Stimulated activated CD8-positive, alpha-beta memory T cell treated with anti-CD3 and anti-CD28 coated beads, Interleukin-2, amount 100 ng/mL, for 48 hours (primary cell): ENCODE data around the gene PPP1R14B.

Source experiments
- DNase-seq, 2 donors: peaks; one replicate each; pipeline ENCODE4 v3.0.0-alpha.2; 2020; ENCODE audit warnings: low read depth in 2 of 2

The PPP1R14B gene

DNA sequence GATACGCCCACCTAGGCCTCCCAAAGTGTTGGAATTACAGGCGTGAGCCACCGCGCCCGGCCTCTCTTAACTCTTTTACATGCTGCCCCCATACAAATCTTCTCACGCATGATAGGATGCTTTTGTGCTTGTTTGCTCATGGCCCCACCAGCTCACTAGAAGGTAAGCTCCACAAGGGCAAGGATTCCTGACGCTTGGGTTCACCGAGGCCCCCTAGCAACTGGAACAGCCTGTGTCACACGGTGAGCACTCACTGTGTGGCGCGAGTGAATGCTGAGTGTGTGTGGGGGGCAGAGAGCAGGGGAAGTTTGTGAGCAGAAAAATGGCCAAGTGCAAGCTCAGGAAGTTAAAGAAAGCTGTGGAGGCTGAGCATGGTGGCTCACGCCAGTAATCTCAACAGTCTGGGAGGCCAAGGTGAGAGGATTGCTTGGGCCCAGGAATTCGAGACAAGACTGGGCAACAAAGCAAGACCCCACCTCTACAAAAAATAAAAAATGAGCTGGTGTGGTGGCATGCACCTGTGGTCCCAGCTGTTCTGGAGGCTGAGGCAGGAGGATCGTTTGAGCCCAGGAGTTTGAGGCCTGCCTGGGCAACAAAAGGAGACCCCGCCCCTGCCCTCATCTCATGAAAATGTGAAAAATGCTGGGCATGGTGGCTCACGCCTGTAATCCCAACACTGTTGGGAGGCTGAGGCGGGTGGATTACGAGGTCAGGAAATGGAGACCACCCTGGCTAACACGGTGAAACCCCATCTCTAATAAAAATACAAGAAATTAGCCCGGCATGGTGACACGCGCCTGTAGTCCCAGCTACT lies 35.4 kb upstream of the PPP1R14B start:
- DNase-seq, result no peak

DNA sequence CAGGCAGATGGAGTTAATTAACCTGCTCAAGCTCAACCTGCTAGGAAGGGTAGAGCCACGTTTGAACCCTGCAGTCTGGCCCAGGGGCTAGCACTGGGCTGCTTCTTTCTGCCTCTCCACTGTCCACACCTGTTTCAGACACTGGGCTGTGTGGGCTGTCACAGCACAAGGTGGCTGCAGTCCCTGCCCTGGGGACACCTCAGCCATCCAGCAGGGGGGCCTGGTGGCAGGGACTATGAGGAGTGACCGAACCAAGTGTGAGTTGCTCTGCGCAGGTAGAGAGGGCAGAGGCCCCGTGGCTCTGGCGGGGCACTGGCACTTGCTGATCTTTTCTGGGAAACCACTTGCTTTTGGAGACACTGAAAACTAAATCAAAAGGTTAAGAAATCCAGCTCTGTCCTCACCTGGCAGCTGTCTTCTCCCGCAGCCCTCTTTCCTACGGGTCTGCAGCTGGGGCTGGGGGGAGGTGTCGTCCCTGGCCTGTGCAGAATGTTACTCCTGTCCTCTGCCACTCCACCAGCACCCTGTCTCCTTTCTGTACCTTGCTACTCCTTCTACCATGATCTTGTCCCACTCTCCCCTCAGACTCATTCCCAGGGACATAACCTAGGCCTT lies 31.9 kb upstream of the PPP1R14B start:
- no peak for DNase-seq

DNA sequence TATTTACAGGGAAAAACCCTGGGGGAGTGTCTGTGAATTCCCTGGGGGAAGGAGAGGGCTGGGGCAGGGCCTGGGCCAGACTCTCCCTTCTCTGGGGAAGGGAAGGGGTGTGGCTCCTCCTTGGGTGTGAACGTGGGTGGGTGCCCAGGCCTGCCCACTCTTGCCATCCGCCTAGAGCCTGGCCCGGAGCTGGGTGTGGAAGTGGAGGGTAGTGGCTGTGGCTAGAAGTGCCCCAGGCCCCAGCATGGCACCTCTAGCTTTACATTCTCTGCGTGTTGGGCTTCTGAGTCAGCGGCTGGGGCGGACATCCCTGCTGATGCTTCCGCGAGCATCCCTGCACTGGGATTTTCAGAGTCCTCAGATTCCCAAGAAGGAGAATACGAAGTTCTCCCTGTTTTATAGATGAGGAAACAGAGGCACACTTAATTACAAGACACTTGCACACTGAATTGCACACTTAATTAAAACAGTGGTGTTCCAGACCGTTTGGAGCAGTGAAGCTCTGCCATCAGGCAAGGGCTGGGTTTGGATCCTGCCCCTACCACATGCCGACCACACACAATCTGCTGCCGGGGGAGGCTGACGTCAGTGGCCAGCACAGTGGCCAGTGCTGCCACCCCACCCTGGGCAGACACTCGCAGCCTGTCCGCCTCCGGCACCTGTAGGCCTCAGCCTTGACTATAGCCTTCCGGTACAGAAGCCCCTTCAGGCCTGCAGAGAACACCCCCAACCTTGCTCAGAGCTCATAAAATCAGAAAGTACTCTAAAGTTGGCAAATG lies 30.1 kb upstream of the PPP1R14B start:
- DNase-seq, result no peak

DNA sequence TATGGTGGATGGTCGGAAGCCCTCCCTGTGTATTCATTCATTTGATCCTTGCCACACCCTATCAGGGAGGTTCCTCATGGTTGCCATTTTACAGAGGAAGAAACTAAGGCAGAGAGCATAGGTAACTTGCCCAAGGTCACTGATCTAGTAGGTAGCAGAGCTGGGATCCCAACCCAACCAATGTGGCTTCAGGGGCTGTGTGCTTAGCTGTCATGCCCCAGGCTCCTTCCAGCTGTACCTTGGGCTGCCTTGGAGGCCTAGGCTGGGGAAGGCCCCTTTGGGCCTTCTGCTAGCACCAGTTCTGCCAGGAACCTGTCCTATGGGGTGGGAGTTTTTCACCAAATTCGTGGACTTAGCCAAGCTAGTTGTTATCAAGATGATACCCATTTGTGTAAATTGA lies 29.1 kb upstream of the PPP1R14B start:
- no peak for DNase-seq

DNA sequence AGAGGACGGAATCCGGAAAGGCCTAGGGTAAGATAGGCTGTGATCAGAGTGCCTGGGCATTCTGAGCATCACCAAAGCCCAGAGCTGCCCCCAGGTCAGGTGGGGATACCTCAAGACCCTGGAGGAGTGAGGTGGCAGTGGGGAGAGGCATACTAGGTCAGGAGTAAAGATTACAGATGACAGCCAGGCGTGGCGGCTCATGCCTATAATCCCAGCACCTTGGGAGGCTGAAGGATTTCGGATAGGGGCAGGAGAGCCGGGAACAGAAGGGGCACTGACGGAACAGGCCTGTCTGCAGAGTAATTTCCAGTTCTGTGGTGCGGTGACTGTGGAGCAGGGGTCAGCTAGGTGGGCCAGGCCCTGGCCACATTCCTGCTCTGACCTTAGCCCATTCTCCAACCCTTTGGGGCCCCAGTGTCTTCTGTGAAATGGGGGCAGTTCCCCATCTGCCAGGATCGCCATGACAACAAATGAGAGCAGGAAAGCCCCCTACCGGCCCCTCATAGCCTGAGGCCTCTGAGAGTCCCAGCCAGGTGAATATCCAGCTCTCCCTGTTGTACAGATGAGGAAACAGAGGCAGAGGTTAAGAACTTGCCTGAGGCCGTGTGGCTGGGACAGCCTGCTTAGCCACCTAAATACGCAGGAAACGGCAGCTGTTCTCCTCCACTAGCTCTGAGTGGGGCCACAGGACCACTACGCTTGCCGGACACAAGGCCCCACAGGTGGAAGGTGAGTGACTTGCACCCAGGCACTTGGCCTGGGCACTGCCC lies 28.5 kb upstream of the PPP1R14B start:
- DNase-seq, result no peak

DNA sequence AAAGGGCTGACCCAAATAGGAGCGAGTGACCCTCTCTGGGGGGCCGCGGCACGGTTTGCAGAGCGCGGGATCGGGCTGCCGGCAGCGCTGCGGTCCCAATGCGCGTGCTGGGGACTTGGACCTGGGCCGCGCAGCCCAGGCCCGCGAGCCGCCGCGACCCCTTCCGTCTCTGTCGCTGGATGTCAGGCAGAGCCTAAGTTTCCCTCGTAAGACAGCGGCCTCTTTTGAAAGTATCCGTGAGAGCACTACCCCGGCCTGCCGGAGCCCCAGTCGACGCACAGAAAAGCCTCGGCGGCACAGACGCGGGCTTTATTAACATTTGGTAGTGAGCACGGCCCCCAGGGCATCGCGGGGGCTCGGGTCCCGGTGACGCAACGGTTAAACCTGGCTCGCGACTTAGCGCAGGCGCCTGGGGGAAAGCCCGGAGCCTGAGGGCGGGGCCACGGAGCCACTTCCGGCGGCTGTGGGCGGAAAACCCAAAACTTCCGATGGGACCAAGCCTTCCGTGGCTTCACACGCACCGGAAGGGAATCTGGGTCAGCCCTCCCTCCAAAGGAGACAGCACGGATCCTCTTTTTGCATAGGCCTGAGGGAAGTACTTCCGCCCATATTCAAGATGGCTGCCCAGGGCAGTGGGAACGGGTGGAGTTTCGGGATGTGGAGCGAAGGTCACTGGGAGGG lies 22.9 kb upstream of the PPP1R14B start:
- DNase-seq, result peak; percentile 96 to 98

DNA sequence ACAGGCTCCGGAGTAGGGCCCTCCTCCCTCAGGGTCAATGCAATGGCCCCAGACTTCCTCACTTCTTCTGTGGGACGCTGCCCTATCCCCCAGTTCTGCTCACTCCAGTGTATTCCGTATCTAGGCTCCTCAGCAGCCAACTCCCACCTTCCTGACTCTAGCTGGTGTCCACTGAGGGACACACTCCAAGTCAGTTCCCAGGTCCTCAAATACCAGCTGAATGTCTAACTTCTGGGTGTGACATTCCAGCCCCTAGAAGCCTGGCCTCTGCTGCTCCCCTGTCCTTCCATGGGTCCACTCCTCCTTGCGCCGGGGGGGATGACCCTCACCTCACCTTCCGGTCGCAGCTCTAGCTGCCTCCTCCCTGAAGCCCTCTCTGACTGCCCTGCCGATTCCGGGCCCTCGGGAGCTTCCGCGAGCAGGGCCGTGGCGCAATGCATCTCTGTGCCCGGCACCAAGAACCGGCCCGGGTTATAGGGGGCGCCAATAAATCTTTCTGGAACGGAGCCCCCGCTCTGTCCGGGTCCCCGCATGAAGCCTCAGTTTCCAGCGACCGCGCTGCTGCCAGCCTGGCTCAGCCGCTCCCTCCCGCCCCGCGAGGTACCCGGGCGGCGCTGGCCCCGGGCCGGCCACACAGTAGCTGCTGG lies 22.3 kb upstream of the PPP1R14B start:
- DNase-seq, result peak in 1 of 2 donors; percentile 45

DNA sequence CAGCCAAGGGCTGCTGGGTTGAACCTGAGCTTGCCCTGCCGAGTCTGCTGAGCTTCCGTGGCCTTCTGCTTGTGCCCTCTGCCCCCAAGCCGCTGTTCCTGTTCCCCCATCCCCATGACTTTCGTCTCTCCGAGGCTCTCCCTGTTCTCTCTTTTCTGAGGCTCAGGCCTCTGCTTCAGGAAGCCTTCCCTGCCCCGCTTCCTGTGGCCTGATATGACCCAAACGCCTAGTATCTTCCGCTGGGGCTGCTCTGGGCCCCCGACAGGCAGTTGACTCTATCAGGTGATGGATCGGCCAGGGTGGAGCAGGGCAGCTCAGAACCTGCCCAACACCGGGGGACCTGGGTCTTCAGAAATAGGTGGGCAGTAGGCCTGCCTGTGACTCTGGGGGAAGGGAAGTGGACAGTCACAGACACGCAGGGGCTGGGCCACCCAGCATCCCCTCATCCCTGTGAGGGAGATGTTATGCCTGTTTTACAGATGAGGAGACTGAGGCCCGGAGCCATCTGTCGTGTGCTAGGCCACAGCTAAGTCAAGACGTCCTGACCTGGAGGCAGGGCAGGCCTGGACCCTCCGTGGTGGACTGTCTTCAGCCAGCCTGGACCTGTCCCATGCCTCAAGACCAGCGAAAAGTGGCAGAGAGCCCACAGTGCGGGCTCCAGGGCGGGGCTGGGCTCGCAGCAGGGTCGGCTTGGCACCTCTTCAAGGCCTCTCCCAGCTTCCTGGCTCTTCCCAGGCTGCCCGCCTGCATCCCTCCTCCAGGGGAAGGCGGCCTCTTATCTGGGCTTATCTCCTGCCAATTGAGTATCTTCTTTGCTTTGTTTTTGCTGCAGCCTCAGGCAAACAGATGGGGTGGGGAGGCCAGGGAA lies 21.5 kb upstream of the PPP1R14B start:
- no peak for DNase-seq

DNA sequence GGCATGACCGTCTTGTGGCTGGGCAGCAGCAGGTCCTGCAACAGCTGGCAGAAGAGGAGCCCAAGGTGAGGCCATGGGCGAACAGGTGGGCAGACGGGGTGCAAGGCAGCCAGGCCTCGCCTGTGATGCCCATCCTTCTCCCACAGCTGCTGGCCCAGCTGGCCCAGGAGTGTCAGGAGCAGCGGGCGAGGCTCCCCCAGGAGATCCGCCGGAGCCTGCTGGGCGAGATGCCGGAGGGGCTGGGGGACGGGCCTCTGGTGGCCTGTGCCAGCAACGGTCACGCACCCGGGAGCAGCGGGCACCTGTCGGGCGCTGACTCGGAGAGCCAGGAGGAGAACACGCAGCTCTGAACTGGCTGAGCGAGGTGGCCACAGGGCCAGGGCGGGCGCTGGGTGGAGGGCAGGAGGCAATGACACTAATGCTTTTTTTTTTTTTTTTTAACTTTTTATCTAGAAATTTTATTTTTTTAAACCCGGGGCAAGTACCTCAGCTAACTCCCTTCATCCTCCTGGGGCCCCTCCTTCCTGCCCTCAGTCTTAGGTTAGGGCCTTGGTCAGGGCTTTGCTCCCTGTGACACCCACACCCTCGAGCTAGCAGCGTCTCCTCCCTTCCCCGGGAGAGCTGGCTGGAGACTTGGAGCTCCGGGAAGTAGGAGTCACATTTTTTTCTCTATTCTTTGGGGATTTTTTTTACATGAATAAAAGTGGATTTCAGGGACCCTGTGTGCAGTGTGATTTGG lies 20.6 kb upstream of the PPP1R14B start:
- DNase-seq, result no peak

DNA sequence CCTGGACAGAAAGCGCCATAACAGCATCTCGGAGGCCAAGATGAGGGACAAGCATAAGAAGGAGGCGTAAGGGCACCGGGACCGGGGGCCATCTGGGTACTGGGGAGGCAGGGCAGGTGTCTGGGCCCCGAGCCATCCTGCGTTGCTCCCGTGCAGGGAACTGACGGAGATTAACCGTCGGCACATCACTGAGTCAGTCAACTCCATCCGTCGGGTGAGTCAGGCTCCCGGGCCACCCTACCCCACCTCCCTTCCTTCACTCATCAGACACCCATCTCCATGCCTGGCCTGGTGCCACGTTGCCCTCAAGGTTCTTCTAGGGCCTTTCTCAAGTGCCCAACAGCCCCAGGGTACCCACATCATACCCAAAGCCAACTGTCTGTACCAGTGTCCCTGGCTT lies 19.6 kb upstream of the PPP1R14B start:
- DNase-seq, result no peak

DNA sequence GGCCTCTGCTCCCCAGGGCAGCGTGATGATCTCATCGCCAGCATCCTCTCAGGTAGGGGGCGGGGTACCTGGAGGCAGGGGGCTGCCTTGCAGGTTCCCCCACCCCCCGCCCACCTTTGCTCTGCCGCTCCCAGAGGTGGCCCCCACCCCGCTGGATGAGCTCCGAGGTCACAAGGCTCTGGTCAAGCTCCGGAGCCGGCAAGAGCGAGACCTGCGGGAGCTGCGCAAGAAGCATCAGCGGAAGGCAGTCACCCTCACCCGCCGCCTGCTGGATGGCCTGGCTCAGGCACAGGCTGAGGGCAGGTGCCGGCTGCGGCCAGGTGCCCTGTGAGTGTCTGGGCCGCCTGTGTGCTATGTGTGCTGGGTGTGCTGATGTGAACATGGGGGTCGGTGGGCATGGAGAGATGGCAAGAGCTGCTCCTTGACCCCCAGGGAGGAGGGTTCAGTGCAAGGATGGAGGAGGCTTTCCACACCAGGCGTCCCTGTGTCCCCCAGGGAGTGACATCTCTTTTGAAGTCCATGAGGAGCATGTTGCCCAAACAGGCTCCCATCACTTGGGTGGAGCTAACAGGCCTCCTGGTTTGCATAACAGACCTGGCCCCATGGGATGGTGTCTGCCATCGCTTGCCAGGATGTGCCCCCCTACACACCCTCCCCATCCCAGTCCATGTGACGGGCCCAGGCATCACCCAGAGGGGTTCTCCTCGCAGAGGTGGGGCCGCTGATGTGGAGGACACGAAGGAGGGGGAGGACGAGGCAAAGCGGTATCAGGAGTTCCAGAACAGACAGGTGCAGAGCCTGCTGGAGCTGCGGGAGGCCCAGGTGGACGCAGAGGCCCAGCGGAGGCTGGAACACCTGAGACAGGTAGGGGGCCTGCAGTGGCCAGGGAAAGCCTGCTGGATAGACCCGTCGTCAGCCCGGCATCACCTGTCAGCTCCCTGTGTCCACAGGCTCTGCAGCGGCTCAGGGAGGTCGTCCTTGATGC lies 18.7 kb upstream of the PPP1R14B start:
- no peak for DNase-seq

DNA sequence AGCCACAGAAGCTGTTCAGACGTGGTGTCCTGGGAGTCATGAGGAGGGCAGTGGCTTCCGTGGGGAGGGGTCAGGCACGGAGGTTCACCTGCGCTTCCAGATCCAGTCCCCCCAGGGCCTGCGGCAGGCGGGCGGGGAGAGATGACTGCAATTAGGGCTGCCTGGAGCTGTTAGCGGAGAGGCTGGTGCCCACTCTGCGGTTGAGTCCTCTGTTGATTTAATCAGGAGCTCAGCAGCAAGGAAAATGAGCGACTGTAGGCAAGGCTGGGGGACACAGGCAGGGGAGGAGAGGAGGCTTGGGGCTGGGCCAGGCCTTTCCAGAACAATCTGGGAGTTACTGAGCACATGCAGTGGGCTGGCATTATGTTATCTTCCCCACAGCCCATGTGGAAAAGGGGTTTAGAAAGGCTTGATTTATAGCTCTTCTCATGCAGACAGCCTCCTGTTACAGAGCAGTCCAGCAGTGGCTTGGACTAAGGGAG lies 17.7 kb upstream of the PPP1R14B start:
- no peak for DNase-seq

DNA sequence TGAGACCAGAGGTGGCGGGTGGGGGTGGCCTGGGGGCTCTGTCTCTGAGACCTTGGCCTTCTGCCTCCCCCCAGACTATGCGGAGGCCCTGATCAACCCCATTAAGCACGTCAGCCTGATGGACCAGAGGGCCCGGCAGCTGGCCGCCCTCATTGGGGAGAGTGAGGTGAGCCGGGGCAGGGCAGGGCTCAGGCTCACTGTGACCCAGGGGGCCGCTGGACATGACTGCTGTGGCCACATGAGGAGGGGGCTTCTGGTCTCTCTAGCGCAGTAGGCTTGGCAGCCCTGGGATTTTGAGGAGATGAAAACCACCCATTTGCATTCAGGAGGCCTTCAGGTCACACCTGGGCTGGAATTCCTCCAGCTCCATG lies 17.2 kb upstream of the PPP1R14B start:
- no peak for DNase-seq

DNA sequence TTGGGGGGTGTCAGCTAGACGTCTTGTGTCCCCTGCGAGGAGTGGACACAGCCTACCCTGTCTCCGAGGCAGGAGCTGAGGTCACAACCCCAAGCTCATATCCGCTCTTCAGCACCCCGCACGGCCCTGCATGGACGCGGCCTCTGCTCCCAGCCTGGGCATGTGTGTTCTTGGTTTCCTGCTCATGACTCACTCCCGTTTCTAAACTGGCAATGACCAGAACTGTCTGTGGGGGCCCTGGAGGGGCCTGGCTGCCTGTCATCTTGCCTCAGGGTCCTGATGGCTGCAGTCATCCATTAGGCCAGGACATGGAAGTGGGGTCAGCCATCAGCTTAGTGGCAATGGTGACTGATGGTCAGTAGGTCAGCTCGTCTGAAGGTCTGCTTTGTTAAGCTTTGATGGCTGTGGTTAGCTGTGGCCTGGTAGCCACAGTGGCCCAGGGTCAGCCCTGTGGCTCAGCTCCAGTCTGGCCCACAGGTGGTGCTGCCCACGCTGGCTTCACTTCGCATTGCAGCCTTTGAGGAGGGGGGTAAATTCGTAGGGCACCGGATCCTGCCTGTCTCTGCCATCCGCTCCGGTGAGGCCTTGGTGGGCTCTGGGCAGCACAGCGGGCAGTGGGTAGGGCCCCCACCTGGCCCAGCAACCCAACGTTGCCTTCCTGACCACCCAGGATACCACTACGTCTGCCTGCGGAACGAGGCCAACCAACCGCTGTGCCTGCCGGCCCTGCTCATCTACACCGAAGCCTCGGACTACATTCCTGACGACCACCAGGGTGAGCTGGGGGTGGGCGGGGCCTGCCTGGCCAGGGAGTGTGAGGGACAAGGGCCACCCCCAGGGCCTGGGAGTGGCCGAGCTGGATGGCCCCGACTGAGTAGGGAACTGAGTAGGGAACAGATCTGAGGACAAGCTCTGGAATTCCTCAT lies 16.5 kb upstream of the PPP1R14B start:
- no peak for DNase-seq

DNA sequence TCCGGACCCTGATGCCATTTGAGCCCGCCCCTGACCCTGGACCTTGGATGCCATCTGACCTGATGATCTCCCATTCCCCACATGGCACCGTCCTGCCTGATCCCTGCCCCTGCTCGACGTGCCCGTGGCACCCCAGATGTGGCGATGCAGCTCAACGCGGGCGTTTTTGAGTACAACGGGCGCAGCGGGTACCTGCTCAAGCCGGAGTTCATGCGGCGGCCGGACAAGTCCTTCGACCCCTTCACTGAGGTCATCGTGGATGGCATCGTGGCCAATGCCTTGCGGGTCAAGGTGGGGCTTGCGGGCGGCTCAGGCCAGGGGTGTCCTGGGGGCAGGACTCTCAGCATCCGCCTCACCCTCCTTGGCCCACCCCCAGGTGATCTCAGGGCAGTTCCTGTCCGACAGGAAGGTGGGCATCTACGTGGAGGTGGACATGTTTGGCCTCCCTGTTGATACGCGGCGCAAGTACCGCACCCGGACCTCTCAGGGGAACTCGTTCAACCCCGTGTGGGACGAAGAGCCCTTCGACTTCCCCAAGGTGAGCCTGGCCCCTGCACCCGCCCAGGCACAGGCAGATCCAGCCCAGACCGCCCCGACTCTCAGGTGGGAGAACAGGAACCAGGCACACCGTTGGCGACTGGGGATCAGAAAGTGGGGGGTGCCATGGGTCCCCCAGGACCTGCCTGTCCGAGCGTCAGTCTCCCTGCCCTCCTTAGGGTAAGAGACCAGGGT lies 15.7 kb upstream of the PPP1R14B start:
- DNase-seq, result no peak

DNA sequence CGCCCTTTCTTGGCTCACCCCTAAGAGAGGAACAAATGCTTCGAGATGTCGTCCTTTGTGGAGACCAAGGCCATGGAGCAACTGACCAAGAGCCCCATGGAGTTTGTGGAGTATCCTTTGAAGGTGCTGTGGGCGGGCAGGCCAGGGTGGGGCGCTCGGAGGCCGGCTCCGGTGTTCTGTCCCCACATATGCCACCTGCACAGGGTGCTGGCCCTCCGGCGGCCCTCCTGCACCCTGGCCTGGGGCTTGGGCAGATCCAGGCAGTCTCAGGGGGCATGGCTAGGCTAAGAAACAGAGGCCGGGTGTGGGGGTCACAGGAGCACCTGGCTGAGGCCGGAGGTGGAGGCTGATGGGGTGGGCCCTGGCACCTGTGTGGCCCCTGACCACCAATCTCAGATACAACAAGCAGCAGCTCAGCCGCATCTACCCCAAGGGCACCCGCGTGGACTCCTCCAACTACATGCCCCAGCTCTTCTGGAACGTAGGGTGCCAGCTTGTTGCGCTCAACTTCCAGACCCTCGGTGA lies 14.9 kb upstream of the PPP1R14B start:
- no peak for DNase-seq
